Esophagus muscularis mucosa (tissue), 4 donors: ENCODE results near the gene ASPRV1. TPM values are rescaled to one million over a fixed set of nuclear protein-coding genes. Genes with fewer than 3 reads are reported as not detected.

Experiments
- DNase-seq: peaks from one replicate; pipeline ENCODE4 v3.0.0-alpha.2; 2017; ENCODE audit errors: extremely low spot score
- H3K27ac ChIP-seq, 4 donors: fragments of 200-600 bp; sonication (generic); replicated peaks in 1 of 4; 1 replicate in 3 of 4; 2 replicates in 1 of 4; pipeline ENCODE4 v1.5.1; 2016 to 2019; ENCODE audit warnings: mild to moderate bottlenecking in 1 of 4
- H3K27me3 ChIP-seq, 4 donors: fragments of 200-600 bp; sonication (generic); one replicate each; pipeline versions ENCODE4 v1.5.1 to v1.6.0; 2016 to 2019
- H3K36me3 ChIP-seq, 4 donors: fragments of 200-600 bp; sonication (generic); one replicate each; pipeline ENCODE4 v1.5.1; 2016 to 2019
- H3K4me1 ChIP-seq, 4 donors: fragments of 200-600 bp; sonication (generic); one replicate each; pipeline ENCODE4 v1.5.1; 2016 to 2019
- H3K4me3 ChIP-seq, 4 donors: fragments of 200-600 bp; sonication (generic); 1 replicate in 2 of 4; 2 replicates in 2 of 4; pipeline ENCODE4 v1.5.1; 2016 to 2019; ENCODE audit warnings: mild to moderate bottlenecking in 4 of 4, moderate library complexity in 1 of 4
- H3K9me3 ChIP-seq, 4 donors: fragments of 200-600 bp; sonication (generic); 1 replicate in 3 of 4; 2 replicates in 1 of 4; pipeline ENCODE4 v1.5.1; 2016 to 2019
- CTCF ChIP-seq, 3 experiments: fragments of 200-600 bp in 2 of 3; fragments of 450-650 bp in 1 of 3; sonication (generic) in 2 of 3; IDR thresholded peaks; one replicate each; pipeline ENCODE4 v1.5.1; 2017 to 2019; ENCODE audit warnings: antibody characterized with exemption in 3 of 3, mild to moderate bottlenecking in 2 of 3, moderate library complexity in 1 of 3
- EP300 ChIP-seq: sonication (generic); formaldehyde crosslinking; IDR thresholded peaks from one replicate; pipeline ENCODE4 v1.6.1; 2017; ENCODE audit warnings: antibody characterized with exemption
- POLR2A ChIP-seq: fragments of 450-650 bp; IDR thresholded peaks from one replicate; pipeline ENCODE4 v1.6.1; 2017; ENCODE audit warnings: antibody characterized with exemption, moderate library complexity, mild to moderate bottlenecking, low read depth
- POLR2AphosphoS5 ChIP-seq, 2 donors: sonication (generic); formaldehyde crosslinking; IDR thresholded peaks; one replicate each; pipeline ENCODE4 v1.6.1; 2017; ENCODE audit warnings: antibody characterized with exemption in 2 of 2
- WGBS: methylation state at CpG from one replicate; pipeline ENCODE4 v1.1.5; 2018; 5-methylcytosine and 5-hydroxymethylcytosine counted together
- intact Hi-C: fragments of 100-400 bp; cut with DNase I; formaldehyde crosslinking; loops from one replicate; pipeline ENCODE4 v1.15.1; 2023
- total RNA-seq, 4 donors: library from RNA; depleted of rRNA; stranded (reverse); fragments of >200 nt; gene quantifications; one replicate each; pipeline versions ENCODE4 v1.1.0 to v1.2.1, GENCODE V29; 2016

ASPRV1 gene
- total RNA-seq, 4 donors from 2014 or later = 1.2 to 1.7 (median 1.6) TPM

GRCh38 chr2:69993048-69993565 is 31.7 kb upstream of the ASPRV1 start:
- Histone ChIP-seq H3K36me3 (peaks cover 7 to 42% (median 21%) of the 10 kb centered on the region in 4 donors), H3K4me3 (no peak overlapping the region), H3K4me1 (no peaks in the 10 kb centered on the region), H3K27me3 (no peaks in the 10 kb centered on the region), H3K27ac (no peak overlapping the region), H3K9me3 (no peaks in the 10 kb centered on the region)
- DNase-seq = no peak
- TF ChIP-seq POLR2AphosphoS5 (IDR thresholded peaks at IDR 0.05) (no peak), EP300 (no peak), POLR2A (no peak), CTCF (IDR thresholded peaks at IDR 0.05) (no peak)
- WGBS = 96% methylated on average over 2 of the region's 7 CpGs
- intact Hi-C loops = no loop called here

- TF ChIP-seq POLR2A (no peak), POLR2AphosphoS5 (IDR thresholded peaks at IDR 0.05) (no peak), CTCF (IDR thresholded peaks at IDR 0.05) (no peak), EP300 (no peak)
- 87% methylated on average over 8 of the region's 8 CpGs for WGBS
- no peak overlapping the region for H3K4me3 ChIP-seq
- intact Hi-C loops = no loop called here
- H3K27ac ChIP-seq = no peak overlapping the region
- H3K36me3 ChIP-seq = peaks cover 7 to 42% (median 21%) of the 10 kb centered on the region in 4 donors
- H3K9me3 ChIP-seq = no peaks in the 10 kb centered on the region
- H3K4me1 ChIP-seq = no peaks in the 10 kb centered on the region
- H3K27me3 ChIP-seq = no peaks in the 10 kb centered on the region
- no peak for DNase-seq
These were observed 31.0 kb upstream of the ASPRV1 start for GRCh38 chr2:69992310-69993047.

- H3K27ac ChIP-seq = no peak overlapping the region
- no peak overlapping the region for H3K4me3 ChIP-seq
- 86% methylated on average over 5 of the region's 12 CpGs for WGBS
- H3K27me3 ChIP-seq = no peaks in the 10 kb centered on the region
- TF ChIP-seq CTCF (IDR thresholded peaks at IDR 0.05) (no peak), POLR2AphosphoS5 (IDR thresholded peaks at IDR 0.05) (no peak), EP300 (no peak), POLR2A (no peak)
- H3K4me1 ChIP-seq = no peaks in the 10 kb centered on the region
- H3K9me3 ChIP-seq = no peaks in the 10 kb centered on the region
- no peak for DNase-seq
- intact Hi-C loops = no loop called here
- H3K36me3 ChIP-seq = peaks cover 7 to 20% (median 10%) of the 10 kb centered on the region in 4 donors
These were observed 28.1 kb upstream of the ASPRV1 start for GRCh38 chr2:69989441-69990105.

GRCh38 chr2:69989009-69989408 is 27.6 kb upstream of the ASPRV1 start:
- Histone ChIP-seq H3K4me1 (no peaks in the 10 kb centered on the region), H3K27me3 (no peaks in the 10 kb centered on the region), H3K4me3 (no peak overlapping the region), H3K36me3 (peaks cover 4 to 14% (median 6%) of the 10 kb centered on the region in 4 donors), H3K27ac (no peak overlapping the region), H3K9me3 (no peaks in the 10 kb centered on the region)
- no peak for DNase-seq
- no peak for TF ChIP-seq EP300
- TF ChIP-seq CTCF (IDR thresholded peaks at IDR 0.05) = no peak
- no peak for TF ChIP-seq POLR2A
- TF ChIP-seq POLR2AphosphoS5 (IDR thresholded peaks at IDR 0.05) = no peak
- 70% methylated on average over 2 of the region's 3 CpGs for WGBS
- intact Hi-C loops = no loop called here
